Left ventricle myocardium superior (tissue), 1 donor: ENCODE data around the gene AMELX. TPM values are rescaled to one million over a fixed set of nuclear protein-coding genes. Genes with fewer than 3 reads are reported as not detected.
A peak's percentile ranks its signal among the peaks of the same experiment; 100 is the strongest.

ENCODE experiments used
- ATAC-seq: fragments of 200-7000 bp; cut with Tn5 transposase; one replicate; pipeline ENCODE4 v1.9.1; 2020; ENCODE audit warnings: mild to moderate bottlenecking, moderate library complexity
- DNase-seq: peaks from one replicate; pipeline ENCODE4 v3.0.0-alpha.2; 2020
- intact Hi-C: fragments of 100-400 bp; cut with micrococcal nuclease; formaldehyde crosslinking; loops from one replicate; pipeline ENCODE4 v1.11.0; 2022
- total RNA-seq: library from RNA; stranded (reverse); fragmentation: NEBNext Ultra II Directional; extraction: Animal tissue kit (Norgen Biotek cat#: 25700); gene quantifications from one replicate; pipeline ENCODE4 v1.2.1, GENCODE V29; 2021
- donor health status: DM: no; HTN: yes; CAD: no; lungs with severe emphysema.

Gene AMELX
- total RNA-seq, 1 donor from 2014 or later = not detected

- no peak for ATAC-seq
- intact Hi-C loops = no loop called here
- DNase-seq = no peak
These were observed 5.4 kb downstream of the AMELX start for GRCh38 chrX:11298600-11298999.

- DNase-seq (no peak), ATAC-seq (no peak)
- intact Hi-C loops = no loop called here
These were observed 11.6 kb downstream of the AMELX start for GRCh38 chrX:11304829-11305228.

- intact Hi-C loops = no loop called here
- no peak for DNase-seq
- no peak for ATAC-seq
These were observed 12.4 kb downstream of the AMELX start for GRCh38 chrX:11305641-11306040.

GRCh38 chrX:11309220-11309619 lies 16.0 kb downstream of the AMELX start:
- intact Hi-C loops = no loop called here
- no peak for DNase-seq
- ATAC-seq = no peak

GRCh38 chrX:11311706-11312105 lies 18.5 kb downstream of the AMELX start:
- DNase-seq (no peak), ATAC-seq (no peak)
- intact Hi-C loops = no loop called here

GRCh38 chrX:11319806-11320520 lies 26.8 kb downstream of the AMELX start:
- ATAC-seq = no peak
- intact Hi-C loops = no loop called here

GRCh38 chrX:11321986-11322385 lies 28.8 kb downstream of the AMELX start:
- no peak for DNase-seq
- intact Hi-C loops = no loop called here
- peak; percentile 61 for ATAC-seq

More at GRCh38 chrX:11319806-11320520, 26.8 kb downstream of the AMELX start:
- no peak for DNase-seq

GRCh38 chrX:11328134-11328533 lies 34.9 kb downstream of the AMELX start:
- intact Hi-C loops = no loop called here
- no peak for ATAC-seq

GRCh38 chrX:11329021-11329420 lies 35.8 kb downstream of the AMELX start:
- no peak for ATAC-seq

More at GRCh38 chrX:11328134-11328533, 34.9 kb downstream of the AMELX start:
- no peak for DNase-seq

GRCh38 chrX:11331788-11332187 lies 38.6 kb downstream of the AMELX start:
- no peak for ATAC-seq
- DNase-seq = no peak
- intact Hi-C loops = no loop called here

More at GRCh38 chrX:11329021-11329420, 35.8 kb downstream of the AMELX start:
- no peak for DNase-seq
- intact Hi-C loops = no loop called here

GRCh38 chrX:11334165-11334564 lies 41.0 kb downstream of the AMELX start:
- no peak for ATAC-seq
- intact Hi-C loops = no loop called here
- DNase-seq = no peak

- ATAC-seq (no peak), DNase-seq (no peak)
- intact Hi-C loops = no loop called here
These were observed 43.0 kb downstream of the AMELX start for GRCh38 chrX:11336201-11336600.

- DNase-seq (no peak), ATAC-seq (no peak)
- intact Hi-C loops = no loop called here
These were observed 44.2 kb downstream of the AMELX start for GRCh38 chrX:11337292-11338009.

- peak; percentile 62 for DNase-seq
- intact Hi-C loops = no loop called here
- ATAC-seq = peak; percentile 93
These were observed 48.3 kb downstream of the AMELX start for GRCh38 chrX:11341274-11342201.

GRCh38 chrX:11342673-11343072 lies 49.5 kb downstream of the AMELX start:
- ATAC-seq (no peak), DNase-seq (no peak)
- intact Hi-C loops = no loop called here

GRCh38 chrX:11346121-11346682 lies 53.0 kb downstream of the AMELX start:
- no peak for DNase-seq
- intact Hi-C loops = no loop called here
- ATAC-seq = no peak

GRCh38 chrX:11347300-11347699 lies 54.1 kb downstream of the AMELX start:
- ATAC-seq (no peak), DNase-seq (no peak)
- intact Hi-C loops = no loop called here

- ATAC-seq = no peak
- DNase-seq = no peak
- intact Hi-C loops = no loop called here
These were observed 55.8 kb downstream of the AMELX start for GRCh38 chrX:11349020-11349419.

GRCh38 chrX:11349661-11350337 lies 56.6 kb downstream of the AMELX start:
- intact Hi-C loops = no loop called here
- ATAC-seq = no peak

More at GRCh38 chrX:11349661-11350337, 56.6 kb downstream of the AMELX start:
- no peak for DNase-seq
